ENCODE data around the gene FHIT.

Gene FHIT

GRCh38 chr3:59730591-59730990 lies 1520.7 kb downstream of the FHIT start:
- Histone ChIP-seq H3K4me2 (ENCODE audit: low read length) (no peak overlapping the region), H3K4me1 (no peaks in the 10 kb centered on the region), H3K36me3 (ENCODE audit: control insufficient read depth, insufficient read depth, low read length) (no peaks in the 10 kb centered on the region), H3K4me3 (ENCODE audit: low read depth, low read length) (no peak overlapping the region), H3K79me2 (no peaks in the 10 kb centered on the region), H3K9ac (no peak overlapping the region), H3K27me3 (ENCODE audit: control insufficient read depth, insufficient read depth, low read length) (no peaks in the 10 kb centered on the region), H3K9me3 (ENCODE audit: control insufficient read depth, low read length) (no peaks in the 10 kb centered on the region), H2AFZ (no peak overlapping the region), H3K27ac (no peak overlapping the region)
- TF ChIP-seq, protein P1, sequence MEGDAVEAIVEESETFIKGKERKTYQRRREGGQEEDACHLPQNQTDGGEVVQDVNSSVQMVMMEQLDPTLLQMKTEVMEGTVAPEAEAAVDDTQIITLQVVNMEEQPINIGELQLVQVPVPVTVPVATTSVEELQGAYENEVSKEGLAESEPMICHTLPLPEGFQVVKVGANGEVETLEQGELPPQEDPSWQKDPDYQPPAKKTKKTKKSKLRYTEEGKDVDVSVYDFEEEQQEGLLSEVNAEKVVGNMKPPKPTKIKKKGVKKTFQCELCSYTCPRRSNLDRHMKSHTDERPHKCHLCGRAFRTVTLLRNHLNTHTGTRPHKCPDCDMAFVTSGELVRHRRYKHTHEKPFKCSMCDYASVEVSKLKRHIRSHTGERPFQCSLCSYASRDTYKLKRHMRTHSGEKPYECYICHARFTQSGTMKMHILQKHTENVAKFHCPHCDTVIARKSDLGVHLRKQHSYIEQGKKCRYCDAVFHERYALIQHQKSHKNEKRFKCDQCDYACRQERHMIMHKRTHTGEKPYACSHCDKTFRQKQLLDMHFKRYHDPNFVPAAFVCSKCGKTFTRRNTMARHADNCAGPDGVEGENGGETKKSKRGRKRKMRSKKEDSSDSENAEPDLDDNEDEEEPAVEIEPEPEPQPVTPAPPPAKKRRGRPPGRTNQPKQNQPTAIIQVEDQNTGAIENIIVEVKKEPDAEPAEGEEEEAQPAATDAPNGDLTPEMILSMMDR (IDR thresholded peaks at IDR 0.05): no peak

- no peak overlapping the region for H3K9ac ChIP-seq
- H3K4me2 ChIP-seq (ENCODE audit: low read length): no peak overlapping the region
- H3K4me3 ChIP-seq (ENCODE audit: low read depth, low read length): no peak overlapping the region
- H3K27ac ChIP-seq: no peak overlapping the region
- no peak overlapping the region for H2AFZ ChIP-seq
- H3K79me2 ChIP-seq: no peaks in the 10 kb centered on the region
- H3K9me3 ChIP-seq (ENCODE audit: control insufficient read depth, low read length): no peaks in the 10 kb centered on the region
- TF ChIP-seq, protein P1 (IDR thresholded peaks at IDR 0.05): no peak
- no peaks in the 10 kb centered on the region for H3K36me3 ChIP-seq (ENCODE audit: control insufficient read depth, insufficient read depth, low read length)
- H3K27me3 ChIP-seq (ENCODE audit: control insufficient read depth, insufficient read depth, low read length): no peaks in the 10 kb centered on the region
- H3K4me1 ChIP-seq: no peaks in the 10 kb centered on the region
Observed at GRCh38 chr3:59728587-59728908, 1522.7 kb downstream of the FHIT start.

GRCh38 chr3:59727902-59728586 lies 1523.2 kb downstream of the FHIT start:
- Histone ChIP-seq H3K9me3 (ENCODE audit: control insufficient read depth, low read length) (no peaks in the 10 kb centered on the region), H3K36me3 (ENCODE audit: control insufficient read depth, insufficient read depth, low read length) (no peaks in the 10 kb centered on the region), H3K4me3 (ENCODE audit: low read depth, low read length) (no peak overlapping the region), H3K4me2 (ENCODE audit: low read length) (no peak overlapping the region), H3K27me3 (ENCODE audit: control insufficient read depth, insufficient read depth, low read length) (no peaks in the 10 kb centered on the region), H3K9ac (no peak overlapping the region), H3K79me2 (no peaks in the 10 kb centered on the region), H2AFZ (no peak overlapping the region), H3K27ac (no peak overlapping the region), H3K4me1 (no peaks in the 10 kb centered on the region)
- TF ChIP-seq, protein P1 (IDR thresholded peaks at IDR 0.05): no peak

GRCh38 chr3:59726279-59726678 lies 1525.0 kb downstream of the FHIT start:
- Histone ChIP-seq H3K36me3 (ENCODE audit: control insufficient read depth, insufficient read depth, low read length) (no peaks in the 10 kb centered on the region), H3K4me2 (ENCODE audit: low read length) (no peak overlapping the region), H3K9ac (no peak overlapping the region), H3K4me1 (no peaks in the 10 kb centered on the region), H3K9me3 (ENCODE audit: control insufficient read depth, low read length) (no peaks in the 10 kb centered on the region), H3K27ac (no peak overlapping the region), H3K79me2 (no peaks in the 10 kb centered on the region), H2AFZ (no peak overlapping the region), H3K27me3 (ENCODE audit: control insufficient read depth, insufficient read depth, low read length) (no peaks in the 10 kb centered on the region), H3K4me3 (ENCODE audit: low read depth, low read length) (no peak overlapping the region)
- TF ChIP-seq, protein P1 (IDR thresholded peaks at IDR 0.05): no peak

GRCh38 chr3:59717679-59718205 lies 1533.5 kb downstream of the FHIT start:
- no peak overlapping the region for H3K9ac ChIP-seq
- TF ChIP-seq, protein P1 (IDR thresholded peaks at IDR 0.05): no peak
- no peak overlapping the region for H3K4me2 ChIP-seq (ENCODE audit: low read length)
- no peak overlapping the region for H3K4me3 ChIP-seq (ENCODE audit: low read depth, low read length)
- no peak overlapping the region for H3K27ac ChIP-seq
- no peak overlapping the region for H2AFZ ChIP-seq
- H3K27me3 ChIP-seq (ENCODE audit: control insufficient read depth, insufficient read depth, low read length): no peaks in the 10 kb centered on the region
- no peaks in the 10 kb centered on the region for H3K36me3 ChIP-seq (ENCODE audit: control insufficient read depth, insufficient read depth, low read length)
- H3K9me3 ChIP-seq (ENCODE audit: control insufficient read depth, low read length): no peaks in the 10 kb centered on the region
- no peaks in the 10 kb centered on the region for H3K4me1 ChIP-seq
- H3K79me2 ChIP-seq: no peaks in the 10 kb centered on the region
